HEK293T (cell line): ENCODE results near the gene VEZF1.
"Not testable (repeated sequence)": the region's sequence is repeated elsewhere in the genome, so short reads cannot be mapped to it uniquely, and the experiment has no call there.

Experiments used
- CTCF ChIA-PET: fragments of 350-600 bp; formaldehyde crosslinking; extraction: SDS; loops from one replicate; lab custom pipeline; 2021; ENCODE audit warnings: antibody characterized with exemption, inconsistent platforms; lab: Yijun Ruan, JAX
- POLR2A ChIA-PET: fragments of 350-600 bp; formaldehyde crosslinking; extraction: SDS; loops from one replicate; lab custom pipeline; 2020; ENCODE audit warnings: antibody characterized with exemption, inconsistent platforms; lab: Yijun Ruan, JAX
- DNase-seq: peaks from one replicate; pipeline ENCODE4 v3.0.0; 2012; ENCODE audit warnings: mixed read lengths; ENCODE audit errors: extremely low spot score
- ARNT ChIP-seq: fragments of 450-650 bp; IDR thresholded peaks from 2 replicates; pipeline ENCODE4 v1.6.1; 2017; ENCODE audit warnings: mild to moderate bottlenecking
- BHLHE40 ChIP-seq: fragments of 450-650 bp; IDR thresholded peaks from 2 replicates; pipeline ENCODE4 v1.6.1; 2016; ENCODE audit warnings: mild to moderate bottlenecking, moderate library complexity, borderline replicate concordance
- CTBP1 ChIP-seq: fragments of 450-650 bp; IDR thresholded peaks from 2 replicates; pipeline ENCODE4 v1.6.1; 2016; ENCODE audit warnings: borderline replicate concordance
- ELF4 ChIP-seq: fragments of 450-650 bp; IDR thresholded peaks from 2 replicates; pipeline ENCODE4 v1.6.1; 2017; ENCODE audit warnings: antibody characterized with exemption
- FOXA1 ChIP-seq: fragments of 450-650 bp; IDR thresholded peaks from 2 replicates; pipeline ENCODE4 v1.6.1; 2016; ENCODE audit warnings: mild to moderate bottlenecking
- FOXK2 ChIP-seq: fragments of 450-650 bp; IDR thresholded peaks from 2 replicates; pipeline ENCODE4 v1.6.1; 2016; ENCODE audit warnings: mild to moderate bottlenecking
- FOXM1 ChIP-seq: fragments of 450-650 bp; IDR thresholded peaks from 2 replicates; pipeline ENCODE4 v1.6.1; 2017; ENCODE audit warnings: mild to moderate bottlenecking, borderline replicate concordance
- HDGF ChIP-seq: fragments of 450-650 bp; IDR thresholded peaks from 2 replicates; pipeline ENCODE4 v1.6.1; 2017; ENCODE audit warnings: antibody characterized with exemption, borderline replicate concordance
- L3MBTL2 ChIP-seq: fragments of 450-650 bp; conservative IDR thresholded peaks from 2 replicates; pipeline ENCODE4 v1.6.1; 2016; ENCODE audit warnings: mild to moderate bottlenecking
- LEF1 ChIP-seq: fragments of 450-650 bp; IDR thresholded peaks from 2 replicates; pipeline ENCODE4 v1.6.1; 2017; ENCODE audit warnings: mild to moderate bottlenecking, borderline replicate concordance
- NFRKB ChIP-seq: fragments of 450-650 bp; IDR thresholded peaks from 2 replicates; pipeline ENCODE4 v1.6.1; 2016; ENCODE audit warnings: mild to moderate bottlenecking, moderate library complexity
- PKNOX1 ChIP-seq: fragments of 450-650 bp; IDR thresholded peaks from 2 replicates; pipeline ENCODE4 v1.6.1; 2016
- SP1 ChIP-seq: fragments of 450-650 bp; IDR thresholded peaks from 2 replicates; pipeline ENCODE4 v1.6.1; 2017
- SUZ12 ChIP-seq: fragments of 450-650 bp; IDR thresholded peaks from 2 replicates; pipeline ENCODE4 v1.6.1; 2016; ENCODE audit warnings: mild to moderate bottlenecking
- TARDBP ChIP-seq: fragments of 450-650 bp; IDR thresholded peaks from 2 replicates; pipeline ENCODE4 v1.6.1; 2016
- ZNF384 ChIP-seq: fragments of 450-650 bp; IDR thresholded peaks from 2 replicates; pipeline ENCODE4 v1.6.1; 2016

The VEZF1 gene

GRCh38 chr17:57976594-57976993 is 11.5 kb downstream of the VEZF1 start:
- POLR2A ChIA-PET, result interaction anchor here (1.0 to 1.1 kb wide), 2 partner anchors 10 to 11 kb away, joined by 3 read pairs; no protein-coding TSS in a partner anchor
- TF ChIP-seq TARDBP (no peak), FOXK2 (no peak), ZNF384 (no peak), FOXA1 (no peak), LEF1 (no peak), HDGF (no peak), CTBP1 (no peak), ELF4 (no peak), L3MBTL2 (no peak), SP1 (no peak), NFRKB (no peak), BHLHE40 (no peak), SUZ12 (no peak), ARNT (no peak), FOXM1 (no peak)
- CTCF ChIA-PET, result interaction anchor here (1.0 to 1.4 kb wide), 2 partner anchors 8 to 23 kb away, joined by 3 read pairs; no protein-coding TSS in a partner anchor
- DNase-seq, result no peak

- TF ChIP-seq ELF4 (no peak), FOXA1 (no peak), FOXK2 (no peak), BHLHE40 (no peak), ARNT (no peak), L3MBTL2 (no peak), SUZ12 (no peak), LEF1 (no peak), PKNOX1 (no peak), CTBP1 (no peak), SP1 (no peak), NFRKB (no peak)
- POLR2A ChIA-PET, result interaction anchor here (1.0 kb wide), 1 partner anchor 32 kb away, joined by 3 read pairs; the partner anchor contains the start of gene SRSF1
- CTCF ChIA-PET, result interaction anchor here (1.4 kb wide), 1 partner anchor 25 kb away, joined by 3 read pairs; no protein-coding TSS in a partner anchor
- no peak for DNase-seq
These were observed 13.0 kb downstream of the VEZF1 start for GRCh38 chr17:57975044-57975443.

- CTCF ChIA-PET, POLR2A ChIA-PET, DNase-seq: not testable (repeated sequence)
These were observed 13.8 kb downstream of the VEZF1 start for GRCh38 chr17:57974053-57974824.

- POLR2A ChIA-PET, result no interaction called here
- TF ChIP-seq LEF1, result no peak
- TF ChIP-seq ZNF384, result no peak
- TF ChIP-seq SUZ12, result no peak
- TF ChIP-seq ELF4, result no peak
- no peak for TF ChIP-seq L3MBTL2
- TF ChIP-seq FOXA1, result no peak
- TF ChIP-seq ARNT, result no peak
- no peak for TF ChIP-seq TARDBP
- TF ChIP-seq HDGF, result no peak
- no peak for DNase-seq
- CTCF ChIA-PET, result interaction anchor here (0.7 kb wide), 1 partner anchor 15 kb away, joined by 6 read pairs; no protein-coding TSS in a partner anchor
These were observed 15.9 kb downstream of the VEZF1 start for GRCh38 chr17:57972151-57972550.

GRCh38 chr17:57971572-57971971 is 16.5 kb downstream of the VEZF1 start:
- no peak for DNase-seq
- ChIA-PET POLR2A (no interaction called here), CTCF (interaction anchor here (0.7 kb wide), 1 partner anchor 14 kb away, joined by 6 read pairs; no protein-coding TSS in a partner anchor)
- TF ChIP-seq SP1 (no peak), FOXM1 (no peak), LEF1 (no peak), SUZ12 (no peak), L3MBTL2 (no peak), FOXK2 (no peak), CTBP1 (no peak), ELF4 (no peak), BHLHE40 (no peak), ZNF384 (no peak), ARNT (no peak), TARDBP (no peak), FOXA1 (no peak), NFRKB (no peak), HDGF (no peak), PKNOX1 (no peak)

GRCh38 chr17:57970710-57971109 is 17.3 kb downstream of the VEZF1 start:
- DNase-seq, result no peak
- CTCF ChIA-PET, result no interaction called here
- POLR2A ChIA-PET, result no interaction called here
- no peak for TF ChIP-seq FOXM1

- POLR2A ChIA-PET, result no interaction called here
- CTCF ChIA-PET, result interaction anchor here (0.8 to 1.1 kb wide), 2 partner anchors 183 to 204 kb away, joined by 3 read pairs; no protein-coding TSS in a partner anchor
These were observed 19.6 kb downstream of the VEZF1 start for GRCh38 chr17:57968456-57968855.

More at GRCh38 chr17:57968456-57968855, 19.6 kb downstream of the VEZF1 start:
- DNase-seq, result no peak
- no peak for TF ChIP-seq HDGF
- no peak for TF ChIP-seq SP1
- no peak for TF ChIP-seq LEF1
- no peak for TF ChIP-seq NFRKB
- TF ChIP-seq SUZ12, result no peak
- no peak for TF ChIP-seq CTBP1
- TF ChIP-seq PKNOX1, result no peak
- TF ChIP-seq L3MBTL2, result no peak
- no peak for TF ChIP-seq ARNT
- no peak for TF ChIP-seq FOXM1
- TF ChIP-seq TARDBP, result no peak
